ENCODE data around the gene FLNA.
A peak's percentile ranks its signal among the peaks of the same experiment; 100 is the strongest.

The FLNA gene

DNA sequence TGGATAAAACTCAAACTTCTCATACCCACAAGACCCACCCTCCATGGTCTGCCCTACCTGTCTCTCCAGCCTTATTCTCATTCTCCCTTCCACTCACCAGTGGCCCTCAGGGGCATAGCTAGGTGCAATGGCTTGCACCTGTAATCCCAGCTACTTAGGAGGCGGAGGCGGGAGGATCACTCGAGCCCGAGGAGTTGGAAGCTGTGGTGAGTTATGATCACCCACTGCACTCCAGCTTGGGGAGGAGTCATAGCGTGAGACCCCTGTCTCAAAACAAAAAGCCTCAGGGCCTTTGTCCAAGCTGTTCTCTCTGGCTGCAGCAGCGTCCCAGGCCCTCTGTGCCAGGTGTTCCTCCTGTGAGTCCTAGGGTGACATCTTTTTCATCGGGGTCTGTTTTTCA lies 62.3 kb downstream of the FLNA start:
- Histone ChIP-seq H3K4me1 (ENCODE audit: control insufficient read depth in 1 of 2, insufficient read depth in 1 of 2, low read depth in 1 of 2, low read length in 1 of 2) (peaks cover 25 to 35% of the 10 kb centered on the region in 2 experiments), H3K36me3 (no peaks in the 10 kb centered on the region), H3K4me3 (ENCODE audit: low read depth in 1 of 2, low read length in 1 of 2) (no peak overlapping the region), H3K9me3 (no peaks in the 10 kb centered on the region), H3K27ac (no peak overlapping the region), H3K27me3 (no peaks in the 10 kb centered on the region)
- TF ChIP-seq, protein P1, sequence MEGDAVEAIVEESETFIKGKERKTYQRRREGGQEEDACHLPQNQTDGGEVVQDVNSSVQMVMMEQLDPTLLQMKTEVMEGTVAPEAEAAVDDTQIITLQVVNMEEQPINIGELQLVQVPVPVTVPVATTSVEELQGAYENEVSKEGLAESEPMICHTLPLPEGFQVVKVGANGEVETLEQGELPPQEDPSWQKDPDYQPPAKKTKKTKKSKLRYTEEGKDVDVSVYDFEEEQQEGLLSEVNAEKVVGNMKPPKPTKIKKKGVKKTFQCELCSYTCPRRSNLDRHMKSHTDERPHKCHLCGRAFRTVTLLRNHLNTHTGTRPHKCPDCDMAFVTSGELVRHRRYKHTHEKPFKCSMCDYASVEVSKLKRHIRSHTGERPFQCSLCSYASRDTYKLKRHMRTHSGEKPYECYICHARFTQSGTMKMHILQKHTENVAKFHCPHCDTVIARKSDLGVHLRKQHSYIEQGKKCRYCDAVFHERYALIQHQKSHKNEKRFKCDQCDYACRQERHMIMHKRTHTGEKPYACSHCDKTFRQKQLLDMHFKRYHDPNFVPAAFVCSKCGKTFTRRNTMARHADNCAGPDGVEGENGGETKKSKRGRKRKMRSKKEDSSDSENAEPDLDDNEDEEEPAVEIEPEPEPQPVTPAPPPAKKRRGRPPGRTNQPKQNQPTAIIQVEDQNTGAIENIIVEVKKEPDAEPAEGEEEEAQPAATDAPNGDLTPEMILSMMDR (IDR thresholded peaks at IDR 0.05): no peak

DNA sequence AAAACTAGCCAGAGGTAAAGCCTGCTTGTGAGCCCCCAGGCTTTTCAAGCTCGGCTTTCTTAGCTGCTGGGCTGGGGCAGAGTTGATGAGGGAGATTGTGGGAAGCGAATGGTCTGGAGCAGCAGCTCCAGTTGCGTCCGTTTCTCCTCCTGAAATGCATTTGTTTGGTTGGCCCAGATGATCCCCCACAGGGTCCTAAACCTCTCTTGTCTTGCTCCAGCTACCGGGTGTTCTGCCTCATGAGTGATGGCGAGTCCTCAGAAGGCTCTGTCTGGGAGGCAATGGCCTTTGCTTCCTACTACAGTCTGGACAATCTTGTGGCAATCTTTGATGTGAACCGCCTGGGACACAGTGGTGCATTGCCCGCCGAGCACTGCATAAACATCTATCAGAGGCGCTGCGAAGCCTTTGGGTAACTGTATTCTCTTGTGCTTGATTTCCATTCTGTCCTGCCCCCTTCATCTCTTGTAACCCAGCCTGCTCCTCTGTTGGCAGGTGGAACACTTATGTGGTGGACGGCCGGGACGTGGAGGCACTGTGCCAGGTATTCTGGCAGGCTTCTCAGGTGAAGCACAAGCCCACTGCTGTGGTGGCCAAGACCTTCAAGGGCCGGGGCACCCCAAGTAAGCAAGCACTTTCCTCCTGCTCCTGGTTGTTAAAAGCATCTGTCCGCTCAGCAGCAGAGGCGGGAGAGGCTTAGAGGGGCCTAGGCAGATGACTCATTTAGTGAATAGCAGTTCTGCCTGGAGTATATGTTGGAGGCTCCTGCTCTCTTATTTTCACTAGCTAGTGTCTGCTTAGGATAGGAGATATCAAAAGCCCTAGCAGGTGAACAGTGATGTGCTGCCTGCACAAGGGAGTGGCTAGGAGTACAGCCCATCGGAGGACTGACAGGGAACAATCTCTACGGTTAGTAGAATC lies 63.6 kb downstream of the FLNA start:
- H3K27me3 ChIP-seq: no peaks in the 10 kb centered on the region
- peaks cover 30 to 35% of the 10 kb centered on the region in 2 experiments for H3K4me1 ChIP-seq (ENCODE audit: control insufficient read depth in 1 of 2, insufficient read depth in 1 of 2, low read depth in 1 of 2, low read length in 1 of 2)
- H3K36me3 ChIP-seq: no peaks in the 10 kb centered on the region
- H3K27ac ChIP-seq: peak overlapping the region; percentile 92
- no peak overlapping the region for H3K4me3 ChIP-seq (ENCODE audit: low read depth in 1 of 2, low read length in 1 of 2)
- H3K9me3 ChIP-seq: no peaks in the 10 kb centered on the region
- TF ChIP-seq, protein P1 (IDR thresholded peaks at IDR 0.05): no peak

DNA sequence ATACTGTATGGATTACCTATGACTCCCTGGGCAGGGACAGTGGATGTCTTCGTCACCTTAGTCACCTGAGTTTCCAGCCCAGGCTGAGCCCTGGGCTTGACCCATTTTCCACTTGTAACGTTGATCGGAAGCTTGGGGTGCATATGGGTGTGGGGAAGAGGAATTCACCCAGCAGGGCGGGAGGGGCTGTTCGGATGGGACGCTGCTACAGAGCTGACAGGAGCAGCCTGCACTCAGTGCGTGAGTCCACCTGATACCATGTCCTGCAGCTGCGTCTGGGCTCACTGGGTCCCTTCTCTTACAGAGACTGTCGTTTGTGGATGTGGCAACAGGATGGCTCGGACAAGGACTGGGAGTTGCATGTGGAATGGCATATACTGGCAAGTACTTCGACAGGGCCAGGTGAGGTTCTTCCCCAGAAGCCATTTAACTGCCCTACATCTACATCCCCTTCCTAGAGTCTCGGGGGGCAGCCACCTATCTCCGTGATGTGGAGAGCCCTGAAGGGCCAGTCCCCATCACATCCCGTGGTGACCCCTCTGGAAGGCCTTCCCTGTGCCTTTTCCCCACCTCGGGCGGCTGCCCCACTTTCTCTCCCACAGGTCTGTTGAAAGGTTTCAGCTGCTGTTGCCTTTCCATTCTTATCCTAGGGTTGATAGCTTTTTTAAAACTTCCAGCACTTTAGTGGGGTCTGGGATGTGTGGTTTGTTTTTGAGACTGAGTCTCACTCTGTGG lies 65.2 kb downstream of the FLNA start:
- Histone ChIP-seq H3K4me3 (ENCODE audit: low read depth in 1 of 2, low read length in 1 of 2) (no peak overlapping the region), H3K9me3 (no peaks in the 10 kb centered on the region), H3K4me1 (ENCODE audit: control insufficient read depth in 1 of 2, insufficient read depth in 1 of 2, low read depth in 1 of 2, low read length in 1 of 2) (peaks cover 42 to 45% of the 10 kb centered on the region in 2 experiments), H3K36me3 (no peaks in the 10 kb centered on the region), H3K27me3 (no peaks in the 10 kb centered on the region), H3K27ac (peak overlapping the region; percentile 92)
- TF ChIP-seq, protein P1 (IDR thresholded peaks at IDR 0.05): no peak

DNA sequence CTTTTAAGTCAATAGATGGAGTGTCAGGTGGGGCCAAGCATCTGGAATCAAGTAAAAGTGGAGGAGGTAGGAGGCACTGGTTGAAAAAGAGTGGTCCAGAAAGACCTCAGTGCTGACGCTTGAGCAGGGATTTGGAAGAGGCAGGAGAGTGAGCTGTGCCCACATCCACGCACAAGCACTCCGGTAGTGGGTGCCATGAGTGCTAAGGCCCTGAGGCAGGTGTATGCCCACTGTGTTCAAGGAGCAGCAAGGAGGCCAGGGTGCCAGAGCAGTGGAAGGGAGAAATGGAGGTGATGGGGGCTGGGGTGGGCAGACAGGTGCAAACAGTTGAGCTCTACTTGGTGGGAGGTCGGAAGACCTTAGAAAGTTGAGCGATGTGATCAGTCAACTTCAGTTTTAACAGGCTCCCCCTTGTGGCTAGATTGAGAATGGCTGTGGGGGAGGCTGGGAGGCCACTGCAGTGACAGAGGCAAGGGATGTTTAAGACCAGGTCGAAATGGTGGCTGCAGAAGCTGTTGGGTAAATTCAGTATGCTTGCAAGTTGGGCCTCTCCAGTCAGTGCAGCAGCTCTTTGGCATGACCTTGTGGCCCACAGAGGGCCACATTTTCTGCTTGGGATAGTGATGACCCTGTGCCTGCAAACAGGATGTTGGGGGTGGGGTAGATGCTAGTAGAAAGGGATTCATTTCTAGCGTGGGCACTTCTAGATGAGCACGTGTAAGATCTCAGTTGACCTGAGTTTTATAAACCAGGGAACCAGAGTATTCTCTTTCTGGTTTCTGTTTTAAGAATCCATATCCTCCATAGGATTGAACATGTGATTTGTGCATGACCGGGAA lies 66.1 kb downstream of the FLNA start:
- Histone ChIP-seq H3K4me1 (ENCODE audit: control insufficient read depth in 1 of 2, insufficient read depth in 1 of 2, low read depth in 1 of 2, low read length in 1 of 2) (peaks cover 45 to 48% of the 10 kb centered on the region in 2 experiments), H3K27me3 (no peaks in the 10 kb centered on the region), H3K27ac (peak overlapping the region; percentile 92)

More for the DNA sequence above, 66.1 kb downstream of the FLNA start:
- Histone ChIP-seq H3K36me3 (no peaks in the 10 kb centered on the region), H3K9me3 (no peaks in the 10 kb centered on the region), H3K4me3 (ENCODE audit: low read depth in 1 of 2, low read length in 1 of 2) (no peak overlapping the region)
- TF ChIP-seq, protein P1 (IDR thresholded peaks at IDR 0.05): peak; percentile 81

Data from neutrophil (primary cell).